ENCODE results near the gene OR10AD1.

DNA sequence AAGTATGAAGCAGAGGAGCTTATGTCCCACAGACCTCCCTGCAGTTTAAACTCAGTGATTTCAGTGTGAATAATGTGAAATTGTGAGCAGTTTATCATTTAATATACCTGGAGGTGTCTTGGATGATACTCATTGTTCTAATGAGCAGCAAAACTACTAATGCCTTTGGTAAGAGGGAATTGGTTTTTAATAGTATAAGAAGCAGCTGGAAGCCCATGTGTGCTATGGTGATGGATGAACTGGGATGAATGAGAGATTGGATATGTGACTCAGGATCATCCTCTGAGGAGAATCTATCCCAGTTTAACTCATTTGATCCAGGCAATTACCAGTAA, 26.7 kb downstream of the OR10AD1 start:
- TF ChIP-seq PAX5 (IDR thresholded peaks at IDR 0.05; ENCODE audit: borderline replicate concordance, low read depth, low read length) (no peak), SUZ12 (IDR thresholded peaks at IDR 0.05; ENCODE audit: unreplicated experiment) (no peak), TAF1 (IDR thresholded peaks at IDR 0.05; ENCODE audit: borderline replicate concordance, low read depth, low read length) (no peak), HDGF (IDR thresholded peaks at IDR 0.05) (no peak), YBX1 (IDR thresholded peaks at IDR 0.05) (no peak), POLR2A (IDR thresholded peaks at IDR 0.05; ENCODE audit: low read depth, low read length) (no peak), CEBPB (IDR thresholded peaks at IDR 0.05; ENCODE audit: borderline replicate concordance in 1 of 2, low read depth in 2 of 2, low read length in 2 of 2) (no peak), HDAC2 (IDR thresholded peaks at IDR 0.05) (no peak)
- TF ChIP-seq, protein P1, sequence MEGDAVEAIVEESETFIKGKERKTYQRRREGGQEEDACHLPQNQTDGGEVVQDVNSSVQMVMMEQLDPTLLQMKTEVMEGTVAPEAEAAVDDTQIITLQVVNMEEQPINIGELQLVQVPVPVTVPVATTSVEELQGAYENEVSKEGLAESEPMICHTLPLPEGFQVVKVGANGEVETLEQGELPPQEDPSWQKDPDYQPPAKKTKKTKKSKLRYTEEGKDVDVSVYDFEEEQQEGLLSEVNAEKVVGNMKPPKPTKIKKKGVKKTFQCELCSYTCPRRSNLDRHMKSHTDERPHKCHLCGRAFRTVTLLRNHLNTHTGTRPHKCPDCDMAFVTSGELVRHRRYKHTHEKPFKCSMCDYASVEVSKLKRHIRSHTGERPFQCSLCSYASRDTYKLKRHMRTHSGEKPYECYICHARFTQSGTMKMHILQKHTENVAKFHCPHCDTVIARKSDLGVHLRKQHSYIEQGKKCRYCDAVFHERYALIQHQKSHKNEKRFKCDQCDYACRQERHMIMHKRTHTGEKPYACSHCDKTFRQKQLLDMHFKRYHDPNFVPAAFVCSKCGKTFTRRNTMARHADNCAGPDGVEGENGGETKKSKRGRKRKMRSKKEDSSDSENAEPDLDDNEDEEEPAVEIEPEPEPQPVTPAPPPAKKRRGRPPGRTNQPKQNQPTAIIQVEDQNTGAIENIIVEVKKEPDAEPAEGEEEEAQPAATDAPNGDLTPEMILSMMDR (IDR thresholded peaks at IDR 0.05 in 2 of 3, conservative IDR thresholded peaks at IDR 0.05 in 1 of 3; ENCODE audit: control insufficient read depth in 2 of 3, extremely low read depth in 1 of 3, insufficient read depth in 1 of 3, low read depth in 3 of 3, low read length in 3 of 3) = no peak
- TF ChIP-seq, protein P2, sequence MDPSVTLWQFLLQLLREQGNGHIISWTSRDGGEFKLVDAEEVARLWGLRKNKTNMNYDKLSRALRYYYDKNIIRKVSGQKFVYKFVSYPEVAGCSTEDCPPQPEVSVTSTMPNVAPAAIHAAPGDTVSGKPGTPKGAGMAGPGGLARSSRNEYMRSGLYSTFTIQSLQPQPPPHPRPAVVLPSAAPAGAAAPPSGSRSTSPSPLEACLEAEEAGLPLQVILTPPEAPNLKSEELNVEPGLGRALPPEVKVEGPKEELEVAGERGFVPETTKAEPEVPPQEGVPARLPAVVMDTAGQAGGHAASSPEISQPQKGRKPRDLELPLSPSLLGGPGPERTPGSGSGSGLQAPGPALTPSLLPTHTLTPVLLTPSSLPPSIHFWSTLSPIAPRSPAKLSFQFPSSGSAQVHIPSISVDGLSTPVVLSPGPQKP (IDR thresholded peaks at IDR 0.05; ENCODE audit: low read depth, low read length) = no peak
